Stimulated activated CD8-positive, alpha-beta memory T cell treated with anti-CD3 and anti-CD28 coated beads, Interleukin-7, amount 100 ng/mL, for 1 hour (primary cell): ENCODE results near the gene NUP188.
"Not testable (repeated sequence)": the region's sequence is repeated elsewhere in the genome, so short reads cannot be mapped to it uniquely, and the experiment has no call there.

Source experiments
- DNase-seq, 2 donors: peaks; one replicate each; pipeline ENCODE4 v3.0.0-alpha.2; 2020; ENCODE audit warnings: low read depth in 2 of 2

Gene NUP188

DNA sequence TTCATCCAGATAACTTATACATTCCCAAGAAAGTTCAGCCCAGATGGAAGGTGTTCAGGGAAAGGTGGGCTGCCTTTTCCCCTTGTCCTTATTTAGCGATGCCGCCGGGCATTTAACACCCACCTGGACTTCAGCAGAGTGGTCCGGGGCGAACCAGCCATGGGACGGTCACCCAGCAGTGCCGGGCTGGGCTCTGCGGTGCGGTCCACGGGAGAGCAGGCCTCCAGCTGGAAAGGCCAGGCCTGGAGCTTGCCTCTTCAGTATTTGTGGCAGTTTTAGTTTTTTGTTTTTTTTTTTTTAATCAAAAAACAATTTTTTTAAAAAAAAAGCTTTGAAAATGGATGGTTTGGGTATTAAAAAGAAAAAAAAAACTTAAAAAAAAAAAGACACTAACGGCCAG lies 30.8 kb upstream of the NUP188 start:
- no peak for DNase-seq

- DNase-seq: no peak
Measured at GRCh38 chr9:128917151-128917849, 30.2 kb upstream of the NUP188 start.

DNA sequence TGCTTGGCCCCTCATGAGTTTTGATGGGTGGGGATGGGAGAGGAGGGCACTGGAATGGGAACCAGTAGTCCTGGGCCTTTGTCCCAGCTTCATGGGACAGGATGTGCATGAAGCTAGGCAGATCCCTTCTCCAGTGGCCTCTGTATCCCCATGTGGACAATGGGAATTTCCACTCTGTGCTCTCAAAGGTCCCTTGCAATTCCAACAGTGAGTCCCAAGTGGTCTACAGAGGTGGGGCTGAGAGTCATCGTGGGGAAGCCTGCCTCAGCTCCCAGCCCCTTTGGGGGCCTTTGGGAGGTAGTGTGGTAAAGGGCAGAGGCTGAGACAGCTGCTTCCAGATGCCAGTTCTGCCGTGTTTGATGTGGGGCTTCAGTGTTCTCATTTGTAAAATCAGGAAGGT lies 28.6 kb upstream of the NUP188 start:
- no peak for DNase-seq

- DNase-seq: no peak
Measured at GRCh38 chr9:128919402-128920089, 28.0 kb upstream of the NUP188 start.

DNA sequence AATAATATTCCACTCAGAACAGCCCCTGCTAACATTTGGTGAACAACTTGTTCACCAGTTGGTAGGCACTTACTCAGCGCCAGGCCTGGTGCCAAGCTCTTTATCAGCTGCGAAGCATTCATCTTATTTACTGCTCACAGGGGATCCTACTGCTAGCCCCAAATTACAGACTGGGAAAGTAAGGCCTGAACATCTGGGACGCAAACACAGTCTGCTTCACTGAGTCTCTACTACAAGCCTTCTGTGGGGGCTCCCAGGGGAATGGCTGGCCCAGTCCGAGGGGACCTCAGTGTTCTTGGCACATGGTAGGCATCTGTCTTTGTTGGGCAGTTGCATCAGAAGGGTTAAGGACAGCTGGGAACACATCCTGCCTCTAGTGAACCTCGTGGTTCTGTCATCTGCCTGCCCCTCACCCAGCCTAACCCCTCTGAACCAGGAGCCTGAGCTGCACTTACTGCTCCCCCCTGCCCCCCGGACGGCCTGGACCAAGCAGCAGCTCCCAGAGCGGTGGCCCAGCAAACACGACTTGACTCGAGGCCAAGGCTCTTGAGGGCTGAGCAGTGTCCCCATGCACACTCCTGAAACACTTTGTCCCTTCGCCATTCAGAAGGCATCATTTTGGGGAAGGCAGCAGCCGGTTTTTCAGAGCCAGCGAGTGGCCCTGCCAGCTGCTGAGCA lies 27.0 kb upstream of the NUP188 start, which contains the start of gene PHYHD1:
Gene PHYHD1, plus strand, starts transcription at position 602 of the 678 bp plus-strand sequence. CDS start 1,342 bp downstream, outside the sequence.
- DNase-seq: no peak

DNA sequence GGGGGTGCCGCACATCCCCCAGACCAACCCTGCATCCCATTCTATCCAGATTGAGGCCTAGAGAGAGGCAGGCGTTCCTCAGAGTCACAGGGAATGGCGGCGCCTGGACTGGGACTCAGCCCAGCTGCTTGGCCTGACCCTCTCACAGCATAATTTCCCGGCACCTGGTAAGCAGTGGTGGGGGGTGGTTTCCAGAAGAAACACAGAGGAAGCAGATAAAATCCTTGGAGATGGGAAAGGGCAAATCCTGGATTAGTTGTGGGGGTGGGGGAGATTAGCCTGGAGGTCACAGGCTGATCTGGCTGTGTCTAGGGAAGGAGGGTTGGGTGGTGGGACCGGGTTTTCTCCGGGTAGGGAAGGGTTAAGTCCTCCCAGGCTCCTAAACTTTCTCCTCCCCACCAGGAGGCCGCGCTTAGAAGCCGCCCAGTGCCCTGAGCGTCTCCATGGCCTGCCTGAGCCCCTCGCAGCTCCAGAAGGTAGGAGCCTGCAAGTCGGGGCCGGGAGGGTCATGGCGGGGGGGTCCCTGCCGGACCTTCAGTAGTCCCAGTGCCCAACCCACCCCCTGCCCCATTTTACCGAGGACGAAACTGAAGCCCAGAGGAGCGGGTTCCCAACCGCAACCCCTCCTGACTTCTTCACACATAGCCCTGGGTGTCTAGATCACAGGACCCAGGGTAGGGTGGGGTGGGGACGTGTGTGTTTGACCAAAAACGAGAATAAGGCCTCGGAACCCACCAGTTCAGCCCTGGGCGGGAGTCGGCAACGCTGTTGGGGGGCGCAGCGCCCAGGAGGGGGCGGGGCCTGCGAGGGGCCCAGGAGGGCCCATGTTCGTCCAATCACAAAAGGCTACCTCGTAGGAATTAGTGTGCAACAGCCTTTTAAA lies 25.4 kb upstream of the NUP188 start:
- DNase-seq: no peak

DNA sequence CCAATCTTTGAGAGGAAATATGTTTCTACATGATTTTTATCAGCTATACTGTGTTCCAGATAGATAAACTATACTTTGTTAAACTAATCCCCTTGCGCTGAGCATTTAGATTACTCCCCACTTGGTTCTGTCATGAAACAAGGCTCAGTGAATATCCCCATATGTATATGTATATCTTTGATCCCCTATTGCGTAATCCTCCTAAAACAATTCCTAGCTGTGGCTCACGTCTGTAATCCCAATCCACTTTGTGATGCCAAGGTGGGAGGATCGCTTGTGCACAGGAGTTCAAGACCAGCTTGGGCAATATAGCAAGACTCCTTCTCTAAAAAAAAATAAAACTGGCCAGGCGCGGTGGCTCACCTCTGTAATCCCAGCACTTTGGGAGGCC lies 24.0 kb upstream of the NUP188 start:
- no peak for DNase-seq

DNA sequence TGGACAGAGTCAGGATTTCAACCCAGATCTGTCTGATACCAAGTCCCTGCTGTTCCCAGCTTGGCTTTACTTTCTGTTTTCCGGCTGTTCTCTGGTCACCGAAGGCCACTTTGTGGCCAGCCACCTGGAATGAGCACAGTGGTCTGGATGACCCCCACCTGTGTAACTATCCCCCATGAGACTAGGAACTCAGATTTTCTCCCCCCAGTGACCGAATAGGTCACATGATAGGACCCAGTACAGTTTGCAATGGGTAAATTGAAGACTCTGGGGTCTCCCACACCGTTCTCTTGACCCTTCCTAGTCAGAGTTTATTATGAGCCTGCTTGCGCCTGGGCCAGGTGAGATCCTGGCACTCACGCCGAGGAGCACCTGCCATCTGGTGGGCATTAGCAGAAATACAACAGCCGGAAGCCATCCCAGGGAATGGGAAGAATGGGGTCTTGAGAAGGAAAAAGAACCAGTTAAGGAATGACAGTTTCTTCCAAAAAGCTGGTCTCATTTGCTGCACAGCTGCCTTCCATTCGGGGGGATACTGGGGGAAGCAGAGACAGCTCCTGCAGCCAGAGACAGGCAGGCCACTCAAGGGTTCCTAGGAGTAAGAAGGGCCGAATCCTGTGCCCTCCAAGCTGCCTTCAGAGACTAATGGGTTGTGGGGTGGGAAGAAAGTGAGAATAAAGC lies 19.6 kb upstream of the NUP188 start:
- DNase-seq: no peak

DNA sequence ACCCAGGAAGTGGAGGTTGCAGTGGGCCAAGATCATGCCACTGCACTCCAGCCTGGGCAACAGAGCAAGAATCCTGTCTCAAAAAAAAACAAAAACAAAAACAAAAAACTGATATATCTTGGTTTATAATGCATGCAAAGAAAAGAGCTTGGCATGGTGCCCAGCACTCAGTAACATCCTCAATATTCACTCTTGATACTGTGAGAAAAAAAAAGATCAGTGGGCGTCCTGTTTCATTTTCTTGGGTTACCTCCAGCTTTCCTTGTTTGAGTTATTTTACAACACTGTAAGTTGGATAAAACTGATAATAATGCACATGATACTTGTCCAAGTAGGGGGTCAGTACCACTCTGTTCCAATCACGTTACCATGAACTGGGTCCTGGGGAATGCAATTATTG lies 18.9 kb upstream of the NUP188 start:
- DNase-seq: no peak

DNA sequence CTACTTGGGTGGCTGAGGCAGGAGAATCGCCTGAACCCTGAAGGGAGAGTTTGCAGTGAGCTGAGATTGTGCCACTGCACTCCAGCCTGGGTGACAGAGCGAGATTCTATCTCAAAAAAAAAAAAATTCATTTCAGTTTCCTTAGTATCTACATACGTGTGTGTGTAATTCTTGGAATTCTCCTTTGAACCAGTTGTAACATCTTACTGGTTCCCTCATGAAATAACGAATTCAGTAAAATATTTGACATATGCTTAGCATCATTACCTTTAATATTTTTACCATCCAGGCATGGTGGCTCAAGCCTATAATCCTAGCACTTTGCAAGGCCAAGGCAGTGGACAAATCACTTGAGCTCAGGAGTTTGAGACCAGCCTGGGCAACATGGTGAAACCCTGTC lies 17.9 kb upstream of the NUP188 start:
- no peak for DNase-seq

- DNase-seq: no peak
Measured at GRCh38 chr9:128933731-128934130, 13.8 kb upstream of the NUP188 start.

- no peak for DNase-seq
Measured at GRCh38 chr9:128936171-128936865, 11.2 kb upstream of the NUP188 start.

DNA sequence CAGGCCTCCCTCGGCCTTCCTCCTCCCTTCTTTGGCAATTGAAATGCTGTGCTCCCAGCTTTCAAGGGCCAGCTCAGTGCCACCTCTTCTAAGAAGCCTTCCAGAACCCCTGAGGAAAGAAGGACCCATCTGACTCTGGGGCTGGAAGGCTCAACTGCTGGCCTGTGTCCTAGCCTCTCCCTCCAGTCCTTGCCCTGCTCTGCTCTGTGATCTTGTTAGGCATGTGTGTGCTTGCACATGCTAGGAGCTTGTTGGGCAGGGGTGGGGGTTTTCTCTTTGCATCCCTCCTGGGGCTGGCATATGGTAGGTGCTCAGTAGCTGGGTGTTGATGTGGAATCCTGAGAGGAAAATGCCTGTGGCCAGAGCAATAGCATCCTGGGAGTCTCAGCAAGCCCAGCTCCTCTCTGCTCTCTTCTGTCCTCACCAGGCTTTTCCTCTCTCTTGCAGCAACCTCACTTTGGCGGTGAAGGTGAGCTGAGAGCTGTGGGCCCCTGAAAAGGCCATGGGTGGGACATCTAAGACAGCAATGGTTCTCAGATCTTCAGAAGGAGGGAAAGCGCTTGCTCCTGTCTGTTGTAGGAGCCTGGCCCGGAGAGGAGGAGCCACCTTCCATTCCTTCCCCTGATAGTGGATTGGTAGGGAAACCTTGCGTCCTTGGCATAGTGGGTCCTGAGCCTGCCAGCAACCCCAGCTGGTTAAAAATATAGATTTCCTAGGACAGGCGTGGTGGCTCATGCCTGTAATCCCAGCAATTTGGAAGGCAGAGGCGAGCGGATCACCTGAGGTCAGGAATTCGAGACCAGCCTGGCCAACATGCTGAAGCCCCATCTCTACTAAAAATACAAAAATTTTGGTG lies 10.0 kb upstream of the NUP188 start:
- no peak for DNase-seq

- no peak for DNase-seq
Measured at GRCh38 chr9:128940271-128940921, 7.1 kb upstream of the NUP188 start.

GRCh38 chr9:128940946-128941755 lies 6.3 kb upstream of the NUP188 start:
- no peak for DNase-seq

DNA sequence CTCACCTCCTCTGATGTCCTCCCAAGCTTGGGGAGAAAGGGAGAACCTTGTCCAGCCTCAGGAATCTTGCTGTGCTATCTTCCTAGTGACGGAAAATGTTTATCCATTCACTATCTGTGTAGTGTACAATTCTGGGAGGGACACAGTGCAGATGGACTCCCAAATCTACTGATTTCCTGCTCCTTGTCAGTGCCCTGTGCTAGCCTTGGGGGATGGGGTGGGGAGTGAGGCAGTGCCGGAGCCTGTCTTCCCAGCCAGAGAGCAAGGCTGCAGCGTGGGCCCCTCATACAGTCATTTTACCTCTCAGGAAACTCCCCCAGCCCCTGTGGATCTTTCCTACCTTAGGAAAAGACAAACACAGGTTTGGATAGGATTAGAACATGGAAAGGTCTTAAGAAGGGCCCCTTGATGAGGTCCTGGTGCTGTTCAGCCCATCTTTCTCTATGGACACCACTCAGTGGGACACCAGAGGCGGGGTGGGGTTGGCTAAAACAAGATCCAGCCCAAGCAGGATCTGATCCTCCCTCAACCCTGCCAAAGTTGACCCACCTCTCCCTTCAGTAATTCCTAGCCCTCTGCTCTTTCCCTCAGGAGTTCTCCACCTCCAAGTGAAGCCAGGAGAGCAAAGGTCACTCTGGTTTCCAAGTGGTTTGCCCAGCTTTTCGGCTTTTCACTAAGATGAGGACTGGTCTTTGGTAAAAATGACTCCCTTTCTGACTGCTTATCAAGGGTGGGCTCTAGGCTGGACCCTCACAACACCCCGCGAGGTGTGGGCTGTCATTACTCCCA lies 3.5 kb upstream of the NUP188 start:
- no peak for DNase-seq

DNA sequence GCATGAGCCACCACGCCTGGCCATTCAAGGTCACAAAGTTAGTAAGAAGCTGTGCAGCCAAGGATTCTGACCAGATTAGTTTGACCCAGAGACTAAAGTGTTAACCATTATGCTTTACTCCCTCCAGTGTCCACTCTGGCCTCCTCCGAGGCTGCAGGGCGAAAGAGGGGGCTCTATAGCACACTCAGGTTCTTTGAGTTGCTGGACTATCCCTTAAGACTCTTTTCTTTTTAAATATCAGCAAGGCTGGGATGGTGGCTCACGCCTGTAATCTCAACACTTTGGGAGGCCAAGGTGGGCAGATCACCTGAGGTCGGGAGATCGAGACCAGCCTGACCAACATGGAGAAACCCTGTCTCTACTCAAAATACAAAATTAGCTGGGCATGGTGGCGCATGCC lies 2.5 kb upstream of the NUP188 start:
- not testable (repeated sequence) for DNase-seq
